HG03575 (cell line): Measurements from ENCODE around the gene OR5D13.

Source experiments
- ATAC-seq: cut with Tn5 transposase; IDR thresholded peaks from one replicate; pipeline ENCODE4 v1.9.1; 2021; ENCODE audit not compliant: unreplicated experiment, insufficient number of reproducible peaks, low FRiP score; ENCODE audit errors: extremely low read depth

OR5D13 gene, protein sequence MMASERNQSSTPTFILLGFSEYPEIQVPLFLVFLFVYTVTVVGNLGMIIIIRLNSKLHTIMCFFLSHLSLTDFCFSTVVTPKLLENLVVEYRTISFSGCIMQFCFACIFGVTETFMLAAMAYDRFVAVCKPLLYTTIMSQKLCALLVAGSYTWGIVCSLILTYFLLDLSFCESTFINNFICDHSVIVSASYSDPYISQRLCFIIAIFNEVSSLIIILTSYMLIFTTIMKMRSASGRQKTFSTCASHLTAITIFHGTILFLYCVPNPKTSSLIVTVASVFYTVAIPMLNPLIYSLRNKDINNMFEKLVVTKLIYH

DNA sequence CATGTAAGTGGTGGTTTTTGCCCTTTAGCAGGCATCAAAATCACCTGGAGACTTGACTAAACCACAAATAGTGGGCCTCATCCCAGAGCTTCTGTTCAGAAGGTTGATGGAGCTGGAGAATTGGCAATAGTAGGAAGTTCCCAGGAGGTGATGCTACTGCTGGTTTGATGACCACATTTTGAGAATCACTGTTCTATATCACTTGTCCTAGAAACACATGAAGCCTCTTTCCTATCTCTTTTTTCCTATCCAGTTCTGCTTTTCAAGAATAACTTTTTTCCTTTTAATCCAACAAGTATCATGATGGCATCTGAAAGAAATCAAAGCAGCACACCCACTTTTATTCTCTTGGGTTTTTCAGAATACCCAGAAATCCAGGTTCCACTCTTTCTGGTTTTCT lies at the start of gene OR5D13:
Gene OR5D13, plus strand, starts transcription at position 301 of the 400 bp plus-strand sequence. Its CDS starts 0 bp downstream, at position 301.
- ATAC-seq: no peak

DNA sequence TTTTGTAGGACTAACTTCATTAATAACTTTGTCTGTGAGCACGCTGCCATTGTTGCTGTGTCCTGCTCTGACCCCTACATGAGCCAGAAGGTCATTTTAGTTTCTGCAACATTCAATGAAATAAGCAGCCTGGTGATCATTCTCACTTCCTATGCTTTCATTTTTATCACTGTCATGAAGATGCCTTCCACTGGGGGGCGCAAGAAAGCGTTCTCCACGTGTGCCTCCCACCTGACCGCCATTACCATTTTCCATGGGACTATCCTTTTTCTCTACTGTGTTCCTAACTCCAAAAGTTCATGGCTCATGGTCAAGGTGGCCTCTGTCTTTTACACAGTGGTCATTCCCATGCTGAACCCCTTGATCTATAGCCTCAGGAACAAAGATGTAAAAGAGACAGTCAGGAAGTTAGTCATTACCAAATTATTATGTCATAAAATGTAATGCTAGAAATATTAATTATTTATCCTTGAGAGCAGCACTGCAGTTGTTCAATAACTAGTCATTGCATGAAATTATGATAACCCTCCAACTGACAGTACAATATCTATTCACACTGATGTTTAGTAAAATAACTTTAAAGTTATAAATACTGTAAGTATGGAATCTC lies 46.4 kb upstream of the OR5D13 start:
- no peak for ATAC-seq

DNA sequence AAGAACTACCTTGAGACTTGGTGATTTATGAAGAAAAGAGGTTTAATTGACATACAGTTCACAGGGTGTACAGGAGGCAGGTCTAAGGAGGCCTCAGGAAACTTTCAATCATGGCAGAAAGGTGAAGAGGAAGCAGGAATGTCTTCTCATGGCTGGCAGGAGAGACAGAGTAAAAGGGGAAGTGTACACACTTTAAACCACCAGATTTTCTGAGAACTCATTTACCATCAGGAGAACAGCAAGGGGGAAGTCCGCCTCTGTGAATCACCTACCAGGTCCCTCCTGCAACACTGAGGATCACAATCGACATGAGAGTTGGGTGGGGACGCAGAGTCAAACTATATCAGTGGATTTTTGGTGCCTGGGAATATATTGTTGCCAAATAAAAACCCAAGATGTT lies 40.3 kb upstream of the OR5D13 start:
- no peak for ATAC-seq

DNA sequence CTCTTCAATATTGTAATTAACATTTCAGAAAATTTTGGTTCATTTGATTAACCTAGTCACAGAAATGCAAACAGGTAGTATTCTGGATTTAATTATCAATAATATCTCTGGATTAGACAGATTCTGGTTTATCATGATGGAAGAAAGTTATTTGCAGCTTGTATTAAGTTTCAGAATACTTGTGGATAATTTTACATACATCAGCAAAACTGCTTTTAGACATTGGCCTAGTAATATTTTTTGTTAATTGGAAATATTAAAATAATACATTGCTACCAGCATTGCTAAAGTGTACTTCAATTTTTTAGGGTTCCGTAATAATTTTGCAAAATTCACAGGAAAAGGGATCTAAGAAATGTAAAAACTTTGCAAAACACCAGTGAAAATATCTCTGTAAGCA lies 18.4 kb downstream of the OR5D13 start:
- ATAC-seq: no peak

DNA sequence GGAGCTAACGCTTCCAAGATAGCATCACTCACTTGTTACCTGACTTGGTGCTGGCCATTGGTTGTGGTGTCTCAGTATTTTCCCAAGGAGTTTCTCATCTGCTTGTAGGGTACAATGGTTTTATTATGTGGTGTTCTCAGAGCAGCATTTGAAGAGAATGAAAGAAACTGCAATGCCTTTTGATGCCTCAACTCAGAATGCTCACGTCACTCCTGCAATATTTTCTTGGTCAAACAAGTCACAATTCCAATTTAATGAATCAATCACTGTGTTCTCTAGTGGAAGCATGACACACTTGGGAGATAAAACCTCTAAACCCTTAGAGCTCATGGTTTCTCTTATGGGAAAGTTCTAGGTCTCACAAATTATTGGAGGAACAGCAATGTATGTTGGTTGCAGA lies 20.1 kb downstream of the OR5D13 start:
- ATAC-seq: no peak

DNA sequence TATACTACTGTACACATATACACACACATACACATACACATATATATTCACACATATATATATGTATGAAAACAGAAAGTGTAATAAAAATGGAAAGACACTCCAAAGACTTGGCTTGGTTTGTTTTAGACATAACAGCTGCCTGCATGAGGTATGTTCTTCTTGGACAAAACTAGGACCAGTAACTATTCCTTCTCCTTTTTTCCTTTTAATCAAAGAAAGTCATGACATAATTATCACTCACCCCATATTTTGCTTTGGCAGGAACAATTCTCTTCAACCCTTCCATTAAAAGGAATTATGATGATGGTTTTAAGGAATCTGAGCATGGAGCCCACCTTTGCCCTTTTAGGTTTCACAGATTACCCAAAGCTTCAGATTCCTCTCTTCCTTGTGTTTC lies 22.0 kb downstream of the OR5D13 start, which contains the start of gene OR5D14:
Gene OR5D14, plus strand, starts transcription at position 301 of the 400 bp plus-strand sequence. Its CDS starts 0 bp downstream, at position 301.
- no peak for ATAC-seq

DNA sequence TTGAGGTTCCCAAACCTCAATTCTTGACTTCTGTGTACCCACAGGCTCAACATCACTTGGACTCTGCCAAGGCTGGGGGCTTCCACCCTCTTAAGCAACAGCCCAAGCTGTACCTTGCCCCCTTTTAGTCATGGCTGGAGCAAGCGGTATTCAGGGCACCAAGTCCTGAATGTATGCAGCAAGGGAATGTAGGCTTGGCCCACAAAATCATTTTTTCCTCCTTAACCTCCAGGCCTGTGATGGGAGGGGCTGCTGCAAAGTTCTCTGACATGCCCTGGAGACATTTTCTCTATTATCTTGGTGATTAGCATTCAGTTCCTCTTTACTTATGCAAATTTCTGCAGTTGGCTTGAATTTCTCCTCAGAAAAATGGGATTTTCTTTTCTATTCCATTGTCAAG lies 33.0 kb downstream of the OR5D13 start:
- no peak for ATAC-seq

DNA sequence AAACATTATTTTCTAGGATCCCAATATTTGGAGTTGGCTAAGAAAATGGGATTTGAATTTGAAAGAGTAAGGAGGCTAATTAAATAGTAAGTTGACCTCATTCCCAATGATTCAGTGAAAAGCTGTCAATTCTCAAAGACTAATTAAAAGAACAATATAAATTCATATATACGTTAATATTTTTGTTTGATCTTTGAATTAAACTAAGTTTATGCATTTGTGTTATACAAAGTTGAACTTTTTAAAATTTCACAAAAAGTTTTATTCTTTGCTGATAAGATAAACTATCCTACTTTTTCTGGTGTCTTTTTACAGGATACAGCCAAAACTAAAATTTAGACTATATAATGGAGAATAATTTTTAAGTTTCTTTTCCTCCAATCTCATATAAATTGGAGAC lies 37.8 kb downstream of the OR5D13 start, which contains the start of gene OR5L1:
Gene OR5L1, plus strand, starts transcription at position 301 of the 400 bp plus-strand sequence. CDS start 100 bp downstream, outside the sequence.
- no peak for ATAC-seq

DNA sequence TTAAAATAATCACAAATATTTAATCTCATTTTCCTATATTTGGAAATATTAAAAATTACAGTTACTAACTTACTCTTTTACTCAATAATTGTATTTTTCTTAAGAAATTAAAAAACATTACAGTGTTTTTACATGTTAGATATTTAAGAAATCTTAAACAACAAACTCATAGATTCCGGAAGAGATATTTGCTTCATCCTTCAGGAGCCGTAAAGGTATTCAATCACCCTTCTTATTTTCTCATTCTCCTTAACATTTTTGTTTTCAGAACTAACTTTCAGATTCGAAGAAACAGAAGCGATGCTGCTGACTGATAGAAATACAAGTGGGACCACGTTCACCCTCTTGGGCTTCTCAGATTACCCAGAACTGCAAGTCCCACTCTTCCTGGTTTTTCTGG lies 46.1 kb downstream of the OR5D13 start, which contains the start of gene OR5D18:
Gene OR5D18, plus strand, starts transcription at position 301 of the 400 bp plus-strand sequence. Its CDS starts 0 bp downstream, at position 301.
- no peak for ATAC-seq
